ENCODE measurements around the gene FHIT.

Gene FHIT

GRCh38 chr3:59752925-59753324 lies 1498.3 kb downstream of the FHIT start:
- no peak for DNase-seq (ENCODE audit: low read depth in 2 of 2)
- no peak for TF ChIP-seq CTCF (IDR thresholded peaks at IDR 0.05; ENCODE audit: low read depth, low read length)
- H3K4me3 ChIP-seq (replicated peaks in 1 of 2; ENCODE audit: low read depth in 2 of 2, low read length in 2 of 2) = no peak overlapping the region

GRCh38 chr3:59751606-59752005 lies 1499.6 kb downstream of the FHIT start:
- H3K4me3 ChIP-seq (replicated peaks in 1 of 2; ENCODE audit: low read depth in 2 of 2, low read length in 2 of 2) = no peak overlapping the region
- no peak for DNase-seq (ENCODE audit: low read depth in 2 of 2)
- TF ChIP-seq CTCF (IDR thresholded peaks at IDR 0.05; ENCODE audit: low read depth, low read length) = no peak

GRCh38 chr3:59750391-59750790 lies 1500.9 kb downstream of the FHIT start:
- no peak for DNase-seq (ENCODE audit: low read depth in 2 of 2)
- H3K4me3 ChIP-seq (replicated peaks in 1 of 2; ENCODE audit: low read depth in 2 of 2, low read length in 2 of 2) = no peak overlapping the region
- TF ChIP-seq CTCF (IDR thresholded peaks at IDR 0.05; ENCODE audit: low read depth, low read length) = no peak

- no peak for TF ChIP-seq CTCF (IDR thresholded peaks at IDR 0.05; ENCODE audit: low read depth, low read length)
- H3K4me3 ChIP-seq (replicated peaks in 1 of 2; ENCODE audit: low read depth in 2 of 2, low read length in 2 of 2) = no peak overlapping the region
- DNase-seq (ENCODE audit: low read depth in 2 of 2) = no peak
Measured at GRCh38 chr3:59749291-59749690, 1502.0 kb downstream of the FHIT start.

GRCh38 chr3:59746585-59746984 lies 1504.7 kb downstream of the FHIT start:
- no peak for DNase-seq (ENCODE audit: low read depth in 2 of 2)
- TF ChIP-seq CTCF (IDR thresholded peaks at IDR 0.05; ENCODE audit: low read depth, low read length) = no peak
- no peak overlapping the region for H3K4me3 ChIP-seq (replicated peaks in 1 of 2; ENCODE audit: low read depth in 2 of 2, low read length in 2 of 2)

- DNase-seq (ENCODE audit: low read depth in 2 of 2) = no peak
- no peak overlapping the region for H3K4me3 ChIP-seq (replicated peaks in 1 of 2; ENCODE audit: low read depth in 2 of 2, low read length in 2 of 2)
- no peak for TF ChIP-seq CTCF (IDR thresholded peaks at IDR 0.05; ENCODE audit: low read depth, low read length)
Measured at GRCh38 chr3:59737241-59737640, 1514.0 kb downstream of the FHIT start.

GRCh38 chr3:59734061-59734460 lies 1517.2 kb downstream of the FHIT start:
- DNase-seq (ENCODE audit: low read depth in 2 of 2) = no peak
- H3K4me3 ChIP-seq (replicated peaks in 1 of 2; ENCODE audit: low read depth in 2 of 2, low read length in 2 of 2) = no peak overlapping the region
- no peak for TF ChIP-seq CTCF (IDR thresholded peaks at IDR 0.05; ENCODE audit: low read depth, low read length)

Measured in cardiac fibroblast (primary cell).